IPS DF 19.7 (cell line): ENCODE results near the gene FZD8.
"Not testable (repeated sequence)": the region's sequence is repeated elsewhere in the genome, so short reads cannot be mapped to it uniquely, and the experiment has no call there.

Source experiments
- DNase-seq: peaks from one replicate; pipeline ENCODE4 v3.0.0-alpha.2; 2013; ENCODE audit warnings: low read depth, low spot score

FZD8 gene, protein sequence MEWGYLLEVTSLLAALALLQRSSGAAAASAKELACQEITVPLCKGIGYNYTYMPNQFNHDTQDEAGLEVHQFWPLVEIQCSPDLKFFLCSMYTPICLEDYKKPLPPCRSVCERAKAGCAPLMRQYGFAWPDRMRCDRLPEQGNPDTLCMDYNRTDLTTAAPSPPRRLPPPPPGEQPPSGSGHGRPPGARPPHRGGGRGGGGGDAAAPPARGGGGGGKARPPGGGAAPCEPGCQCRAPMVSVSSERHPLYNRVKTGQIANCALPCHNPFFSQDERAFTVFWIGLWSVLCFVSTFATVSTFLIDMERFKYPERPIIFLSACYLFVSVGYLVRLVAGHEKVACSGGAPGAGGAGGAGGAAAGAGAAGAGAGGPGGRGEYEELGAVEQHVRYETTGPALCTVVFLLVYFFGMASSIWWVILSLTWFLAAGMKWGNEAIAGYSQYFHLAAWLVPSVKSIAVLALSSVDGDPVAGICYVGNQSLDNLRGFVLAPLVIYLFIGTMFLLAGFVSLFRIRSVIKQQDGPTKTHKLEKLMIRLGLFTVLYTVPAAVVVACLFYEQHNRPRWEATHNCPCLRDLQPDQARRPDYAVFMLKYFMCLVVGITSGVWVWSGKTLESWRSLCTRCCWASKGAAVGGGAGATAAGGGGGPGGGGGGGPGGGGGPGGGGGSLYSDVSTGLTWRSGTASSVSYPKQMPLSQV

DNA sequence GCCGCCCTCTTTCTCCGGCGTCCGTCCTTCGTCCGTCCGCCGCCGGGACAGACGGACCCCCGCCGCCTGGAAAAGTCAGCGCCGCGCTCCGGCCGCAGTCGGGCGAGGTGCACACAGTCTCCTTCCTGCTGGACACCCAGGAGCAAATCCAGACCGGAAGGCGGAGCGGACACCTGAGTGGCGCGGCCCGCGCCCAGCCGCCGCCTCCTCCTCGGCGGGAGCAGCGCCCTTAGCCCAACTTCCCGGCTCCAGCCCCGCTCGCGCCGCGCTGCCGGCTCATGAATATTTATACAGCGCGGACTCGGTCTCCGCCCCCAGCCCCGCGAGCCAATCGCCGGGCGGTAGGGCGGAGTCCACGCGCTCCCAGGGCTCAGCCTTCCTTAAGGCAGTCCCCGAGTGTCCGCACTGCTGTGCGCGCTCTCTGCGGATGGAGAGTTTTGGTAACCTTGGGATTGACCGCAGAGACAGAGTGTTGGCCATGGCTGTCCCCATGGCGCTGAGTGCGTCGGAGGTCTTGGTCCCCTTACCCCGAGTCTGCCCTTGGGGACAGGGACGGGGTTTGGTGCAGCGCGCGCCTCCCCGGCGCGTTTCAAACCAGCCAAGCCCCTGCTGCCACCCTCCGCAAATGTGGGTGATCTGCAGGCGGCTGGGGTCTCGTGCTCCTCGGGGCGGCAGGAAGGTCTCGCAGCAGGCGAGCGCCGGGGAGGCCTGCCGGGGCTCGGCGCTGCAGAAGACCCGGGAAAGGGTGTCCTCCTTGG is at the start of gene FZD8:
Gene FZD8, minus strand, starts transcription at position 262 of the 758 bp plus-strand sequence. CDS start 867 bp downstream, outside the sequence.
- DNase-seq = no peak

DNA sequence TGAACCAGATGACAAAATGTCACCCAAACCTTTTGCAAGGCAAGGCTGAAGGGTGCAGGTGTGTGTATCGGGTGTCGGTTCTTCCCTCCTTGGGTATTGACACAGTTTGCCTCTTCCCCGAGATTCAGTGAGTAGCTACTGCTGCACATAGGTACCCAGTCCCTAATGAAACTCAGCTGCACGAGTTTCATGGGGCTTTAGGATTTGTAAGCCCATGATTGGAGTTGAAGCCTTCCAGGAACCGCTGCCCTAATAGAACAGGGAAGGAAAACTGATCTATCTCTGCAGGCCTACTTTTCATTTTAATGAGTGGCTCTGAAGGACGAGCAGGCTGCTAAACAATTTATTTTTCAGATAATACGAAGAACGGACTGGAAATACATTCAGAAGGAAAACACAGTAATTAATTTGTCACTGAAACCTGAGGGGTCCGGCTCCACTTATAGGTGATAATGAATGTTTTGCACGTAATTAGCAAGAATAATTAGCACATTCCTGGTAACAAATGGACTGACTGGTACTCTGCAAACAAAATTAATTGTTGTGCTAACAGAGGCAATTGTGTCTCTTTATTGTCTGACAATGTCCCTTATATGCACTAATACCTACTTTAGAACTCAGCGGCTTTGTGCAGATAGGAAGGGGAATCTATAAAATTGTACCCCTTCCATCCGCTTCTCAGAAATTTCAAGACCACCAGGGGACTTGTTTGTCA is 49.6 kb upstream of the FZD8 start:
- DNase-seq = no peak

DNA sequence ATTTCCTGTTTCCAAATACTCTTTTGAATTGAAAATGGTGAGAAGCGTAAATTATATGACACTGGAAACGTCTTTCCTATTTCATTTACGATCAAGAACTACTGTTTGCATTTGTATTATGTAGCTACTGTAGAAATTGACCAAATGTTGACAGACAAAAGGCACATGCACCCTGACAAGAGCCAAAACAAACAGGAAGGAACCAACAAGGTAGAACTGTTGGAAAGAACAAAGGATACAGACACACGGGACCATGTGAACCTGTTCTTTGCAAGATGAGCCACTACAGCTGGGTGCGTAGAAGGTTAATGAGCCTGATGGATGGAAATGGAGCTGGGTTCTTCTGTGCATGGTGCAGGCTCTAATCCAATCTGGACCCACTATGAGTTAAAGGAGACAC is 48.4 kb upstream of the FZD8 start:
- DNase-seq = no peak

DNA sequence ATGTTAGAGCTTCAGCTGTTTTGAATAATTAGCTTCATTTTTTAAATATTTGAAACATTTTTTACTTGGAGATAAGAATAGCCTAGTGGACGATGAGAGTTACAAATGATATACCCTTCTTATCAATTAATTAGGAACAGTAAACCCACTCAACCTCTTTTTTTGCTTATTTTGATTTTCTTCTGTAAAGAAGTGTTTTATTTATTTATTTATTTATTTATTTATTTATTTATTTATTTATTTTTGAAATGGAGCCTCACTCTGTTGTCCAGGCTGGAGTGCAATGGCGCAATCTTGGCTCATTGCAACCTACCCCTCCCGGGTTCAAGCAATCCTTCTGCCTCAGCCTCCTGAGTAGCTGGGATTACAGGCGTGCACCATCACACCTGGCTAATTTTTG is 43.8 kb upstream of the FZD8 start:
- not testable (repeated sequence) for DNase-seq

DNA sequence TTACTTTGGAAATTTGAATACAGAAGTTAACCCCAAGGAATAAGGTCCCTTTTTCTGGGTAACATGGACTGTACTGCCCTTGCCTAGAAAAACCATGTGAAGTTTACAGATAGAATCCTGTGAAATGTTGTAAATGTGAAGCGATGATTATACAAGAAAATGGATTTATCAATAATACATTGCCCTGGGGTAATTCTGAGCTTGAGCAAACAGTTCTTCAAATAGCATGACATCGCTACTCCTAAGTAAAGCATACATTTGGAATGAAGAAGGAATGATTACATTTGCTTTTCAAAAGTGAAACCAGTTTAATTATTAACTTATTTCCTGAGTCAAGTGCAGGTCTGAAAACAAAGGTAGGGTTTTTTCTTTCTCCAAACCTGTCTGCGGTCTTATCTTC is 43.3 kb upstream of the FZD8 start:
- DNase-seq = no peak

DNA sequence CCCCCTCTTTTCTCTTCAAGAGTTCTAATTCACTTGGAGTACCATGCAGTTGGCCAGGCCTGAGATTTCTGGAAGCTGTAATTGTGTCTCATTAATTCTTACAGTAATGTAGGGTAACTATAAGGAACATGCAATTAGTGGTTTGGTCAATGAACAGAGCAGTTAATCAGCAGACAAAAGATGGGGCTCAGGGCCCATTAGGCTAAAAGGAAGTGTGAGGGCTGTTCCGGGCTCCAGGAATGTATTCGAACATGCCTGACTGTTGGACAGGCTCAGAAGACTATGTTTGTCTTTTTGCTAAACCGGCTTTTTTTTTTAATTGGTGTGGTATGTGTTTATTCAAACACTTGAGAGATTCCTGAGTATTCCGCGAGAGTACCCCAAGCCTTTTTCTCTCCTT is 42.5 kb upstream of the FZD8 start:
- DNase-seq = no peak

DNA sequence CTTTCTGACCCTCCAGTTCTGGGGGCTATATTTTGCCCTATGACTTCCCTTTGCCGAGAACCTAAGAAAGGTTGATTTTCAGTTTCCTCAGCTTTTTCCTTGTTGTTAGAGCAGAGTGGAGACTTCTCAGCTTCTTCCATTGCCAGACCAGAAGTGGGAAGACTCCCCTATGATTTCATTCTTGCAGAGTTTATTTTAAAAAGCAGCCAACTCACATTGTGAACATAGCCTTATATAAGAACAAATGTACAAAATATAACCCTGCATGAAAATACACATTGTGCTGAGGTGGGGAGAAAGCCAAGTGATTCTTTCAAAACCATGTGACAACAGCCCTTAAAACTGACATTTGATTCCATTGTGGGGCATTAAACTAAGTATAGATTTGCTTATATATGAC is 33.8 kb upstream of the FZD8 start:
- no peak for DNase-seq

DNA sequence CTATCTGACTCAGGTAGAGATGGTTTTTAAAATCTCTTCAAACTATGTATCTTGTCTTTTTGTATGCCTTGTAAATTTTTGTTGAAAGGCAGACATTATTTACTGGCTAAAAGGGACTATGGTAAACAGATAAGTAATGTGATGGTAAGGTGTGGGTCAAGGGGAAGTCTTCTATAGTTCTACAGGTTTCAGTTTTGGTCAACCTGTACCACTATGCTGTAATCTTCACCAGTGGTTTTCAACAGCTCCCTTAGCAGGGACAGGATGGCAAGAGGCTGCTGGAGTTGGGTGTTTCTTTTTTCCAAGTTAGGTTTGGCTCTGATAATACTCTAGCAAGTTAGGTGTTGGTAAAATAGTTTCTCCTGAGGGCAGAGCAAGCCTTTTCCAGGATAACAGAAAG is 32.7 kb upstream of the FZD8 start:
- DNase-seq = no peak

DNA sequence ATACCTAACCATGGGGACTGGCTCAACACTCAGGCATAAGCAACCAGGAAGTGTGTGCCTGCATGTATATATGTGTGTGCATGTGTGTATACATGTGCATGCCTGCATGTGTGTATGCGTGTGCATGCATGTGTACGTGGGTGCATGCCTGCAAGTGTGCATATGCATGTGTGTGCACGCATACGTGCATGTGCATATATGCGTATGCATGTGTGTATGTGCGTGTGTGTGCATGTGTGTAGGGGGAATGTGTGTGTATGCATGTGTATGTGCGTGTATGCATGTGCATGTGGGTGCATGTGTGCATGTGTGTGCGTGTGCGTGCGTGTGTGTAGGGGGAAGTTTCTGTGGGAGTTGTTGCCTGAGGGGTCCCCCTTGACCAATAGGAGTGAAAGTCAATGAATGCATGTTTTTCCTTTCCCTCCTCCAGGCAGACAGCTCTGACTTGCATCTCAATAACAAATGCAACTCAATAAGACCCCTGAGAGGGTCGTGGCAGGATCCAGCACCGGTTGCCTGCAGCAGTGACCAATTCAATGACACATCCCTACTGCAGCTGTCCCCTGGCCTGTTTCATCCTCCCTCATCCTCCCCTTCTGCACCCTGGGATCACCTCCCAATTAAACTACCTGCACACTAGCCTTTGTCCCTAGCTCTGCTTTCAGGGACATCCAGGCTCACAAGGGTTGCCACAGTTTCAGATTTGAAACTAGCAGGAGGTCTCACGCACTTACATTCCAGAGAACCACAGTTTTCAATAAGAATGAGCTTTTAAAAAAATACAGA is 27.0 kb upstream of the FZD8 start:
- no peak for DNase-seq

DNA sequence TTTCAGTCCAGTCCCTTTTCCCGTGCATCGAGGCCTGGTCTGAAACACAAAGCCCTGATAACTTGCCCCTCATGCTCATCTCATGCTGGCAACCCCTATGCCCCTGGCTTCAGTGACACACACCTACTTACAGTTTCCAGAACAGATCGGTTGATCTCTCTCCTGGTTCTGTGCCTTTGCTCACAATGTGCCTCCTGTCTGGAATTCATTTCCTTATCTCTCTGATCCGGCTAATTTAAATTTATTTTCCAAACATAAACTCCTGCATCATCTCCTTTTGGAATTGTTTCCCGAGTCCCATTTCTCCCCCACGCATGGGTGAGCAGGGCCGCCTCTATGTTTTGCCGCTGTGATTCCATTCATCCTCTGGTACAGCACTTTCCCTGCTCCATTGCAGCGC is 25.9 kb upstream of the FZD8 start:
- DNase-seq = no peak

DNA sequence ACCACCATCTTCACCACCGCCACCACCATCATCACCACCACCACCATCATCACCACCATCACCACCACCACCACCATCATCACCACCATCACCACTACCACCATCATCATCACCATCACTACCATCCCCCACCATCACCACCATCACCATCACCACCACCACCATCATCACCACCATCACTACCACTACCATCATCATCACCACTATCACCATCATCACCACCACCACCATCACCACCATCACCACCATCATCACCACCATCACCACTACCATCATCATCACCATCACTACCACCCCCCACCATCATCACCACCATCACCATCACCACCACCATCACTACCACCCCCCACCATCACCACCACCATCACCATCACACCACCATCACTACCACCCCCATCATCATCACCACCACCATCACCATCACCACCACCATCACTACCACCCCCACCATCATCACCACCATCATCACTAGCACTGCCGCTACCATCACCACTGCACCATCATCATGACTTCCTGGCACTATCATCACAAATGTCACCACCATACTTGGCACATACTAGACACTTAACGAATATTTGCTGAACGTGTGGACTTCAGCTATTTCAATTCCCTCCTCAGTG is 25.3 kb upstream of the FZD8 start:
- DNase-seq = no peak

DNA sequence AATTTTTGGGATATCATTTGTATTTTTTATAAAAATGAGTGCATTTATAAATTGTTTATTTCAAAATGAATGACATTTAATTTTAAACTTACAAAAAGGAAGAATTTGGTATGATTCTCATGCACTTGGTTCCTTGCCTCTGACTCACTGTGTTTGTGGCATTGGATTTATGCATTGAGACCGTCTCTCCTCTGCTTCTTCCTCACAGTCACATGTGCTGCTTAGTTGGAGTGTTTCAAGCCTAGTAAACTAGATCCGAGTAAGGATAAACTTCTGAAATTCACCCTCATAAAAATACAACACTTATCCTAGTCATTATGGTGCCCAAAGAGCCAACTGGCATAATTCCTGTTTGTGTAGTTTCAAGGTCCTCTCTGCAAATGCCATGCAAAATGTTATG is 19.1 kb upstream of the FZD8 start:
- DNase-seq = no peak

DNA sequence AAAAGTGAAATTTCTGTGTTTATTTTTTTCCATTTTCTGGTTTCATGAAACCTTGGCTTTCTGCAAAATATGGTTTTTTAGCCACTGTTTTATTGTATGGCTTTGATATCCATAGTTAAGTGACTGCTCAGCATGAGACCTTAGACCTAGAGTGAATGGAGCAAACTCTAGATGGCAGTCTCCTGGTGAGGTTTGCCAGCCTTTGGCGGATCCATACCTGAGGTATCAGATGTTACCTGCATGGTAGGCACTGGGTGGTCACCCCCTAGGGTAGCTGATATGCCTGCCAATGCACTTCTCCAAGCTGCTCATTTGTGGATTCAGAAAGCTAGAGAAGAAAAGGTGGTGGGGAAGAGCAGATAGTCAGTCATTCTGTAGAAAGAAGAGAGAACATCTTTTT is 17.4 kb upstream of the FZD8 start:
- DNase-seq = no peak

DNA sequence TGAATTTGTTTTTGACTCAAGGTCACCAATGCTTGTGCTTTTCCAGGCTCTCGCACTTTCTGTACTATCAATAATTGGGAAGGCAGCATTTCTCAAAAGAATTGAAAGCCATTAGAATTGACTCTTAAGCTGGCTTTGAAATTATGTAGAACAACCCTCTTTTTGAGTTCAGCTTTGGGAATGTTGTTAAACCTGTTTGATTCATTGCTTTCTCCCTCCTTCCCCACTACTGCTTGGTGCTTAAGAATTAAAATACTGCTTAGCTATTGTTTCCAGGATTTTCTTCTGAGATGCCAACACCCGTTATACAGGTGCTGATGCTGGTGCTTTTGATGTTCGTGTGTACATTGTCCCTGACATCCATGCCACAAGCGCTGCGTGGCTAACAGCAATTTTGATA is 15.5 kb upstream of the FZD8 start:
- no peak for DNase-seq

DNA sequence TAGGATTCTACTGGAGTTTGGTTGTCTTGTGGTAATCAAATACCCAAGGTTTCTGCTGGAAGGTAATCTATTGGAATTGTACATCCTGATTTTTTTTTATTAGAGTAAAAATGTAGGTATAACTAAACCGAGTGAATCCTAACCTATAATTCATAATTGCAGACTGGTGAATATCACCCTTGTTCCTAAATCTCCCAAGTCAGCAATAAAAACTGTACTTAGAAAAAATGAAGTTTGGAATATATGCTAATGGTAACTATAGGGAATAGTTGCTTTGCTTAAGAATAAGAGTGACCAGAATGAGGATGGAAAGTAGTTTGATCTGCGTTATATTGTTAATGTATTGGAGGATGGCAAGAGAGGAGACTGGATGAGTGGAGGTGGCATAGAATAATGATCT is 10.7 kb upstream of the FZD8 start:
- no peak for DNase-seq

DNA sequence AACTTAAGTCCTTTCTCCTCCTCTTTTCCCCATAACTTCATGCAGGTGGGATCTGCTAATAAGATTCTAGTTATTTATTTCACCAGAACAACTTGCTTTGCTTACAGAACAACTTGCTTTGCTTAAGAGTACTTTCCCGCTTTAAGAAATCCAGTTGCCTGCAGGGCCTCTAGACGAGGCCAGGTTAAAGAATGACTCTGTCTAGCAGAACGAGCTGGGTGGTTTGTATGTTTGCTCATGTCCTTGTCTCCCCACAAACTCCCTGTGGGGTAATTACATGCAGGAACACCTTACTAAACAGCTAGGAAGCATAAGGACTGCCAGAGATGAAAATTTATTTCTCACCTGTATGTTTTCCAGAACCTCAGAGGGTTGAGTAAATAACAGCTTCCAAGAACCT is 8.8 kb upstream of the FZD8 start:
- DNase-seq = no peak

DNA sequence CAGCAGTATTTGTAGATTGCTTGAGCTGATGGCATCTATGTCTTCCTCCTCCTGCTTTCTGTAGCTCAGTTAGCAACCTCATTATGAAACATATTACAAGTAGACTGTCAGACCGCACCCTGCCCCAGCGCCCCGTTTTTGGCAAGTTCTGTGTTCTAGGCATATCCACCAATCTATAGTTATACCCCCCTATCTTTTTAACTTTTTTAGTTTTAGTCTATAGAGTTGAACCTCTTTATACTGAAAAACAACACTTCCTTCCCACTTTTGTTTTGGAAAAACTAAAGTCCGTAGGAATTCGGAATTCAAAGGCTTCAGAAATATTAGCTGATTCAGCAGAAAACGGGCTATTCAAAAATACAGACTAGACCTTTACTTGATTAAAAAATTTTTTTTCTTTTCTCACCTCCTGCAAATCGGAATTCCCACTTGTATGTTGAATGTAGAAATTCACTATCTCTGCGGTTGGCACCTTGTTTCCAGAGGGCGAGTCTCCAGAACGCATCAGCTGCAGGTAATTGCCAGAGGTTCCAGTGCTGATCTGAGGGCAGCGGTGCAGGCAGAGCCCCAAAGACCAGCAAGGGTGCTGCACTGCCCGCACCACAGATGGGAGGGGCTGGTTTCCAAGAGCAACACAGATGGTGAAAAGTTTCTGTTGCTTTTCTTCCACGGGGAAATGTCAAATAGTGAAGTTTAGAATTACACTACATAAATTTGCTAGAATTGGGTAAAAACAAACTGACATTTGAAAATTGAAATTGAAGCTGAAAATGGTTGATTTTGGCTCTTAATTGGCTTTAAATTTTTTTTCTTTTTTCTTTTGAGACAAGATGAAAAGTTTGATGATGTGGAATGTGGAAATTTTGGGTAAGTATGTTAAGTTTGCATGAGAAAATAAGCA is 2.2 kb upstream of the FZD8 start:
- DNase-seq = no peak

DNA sequence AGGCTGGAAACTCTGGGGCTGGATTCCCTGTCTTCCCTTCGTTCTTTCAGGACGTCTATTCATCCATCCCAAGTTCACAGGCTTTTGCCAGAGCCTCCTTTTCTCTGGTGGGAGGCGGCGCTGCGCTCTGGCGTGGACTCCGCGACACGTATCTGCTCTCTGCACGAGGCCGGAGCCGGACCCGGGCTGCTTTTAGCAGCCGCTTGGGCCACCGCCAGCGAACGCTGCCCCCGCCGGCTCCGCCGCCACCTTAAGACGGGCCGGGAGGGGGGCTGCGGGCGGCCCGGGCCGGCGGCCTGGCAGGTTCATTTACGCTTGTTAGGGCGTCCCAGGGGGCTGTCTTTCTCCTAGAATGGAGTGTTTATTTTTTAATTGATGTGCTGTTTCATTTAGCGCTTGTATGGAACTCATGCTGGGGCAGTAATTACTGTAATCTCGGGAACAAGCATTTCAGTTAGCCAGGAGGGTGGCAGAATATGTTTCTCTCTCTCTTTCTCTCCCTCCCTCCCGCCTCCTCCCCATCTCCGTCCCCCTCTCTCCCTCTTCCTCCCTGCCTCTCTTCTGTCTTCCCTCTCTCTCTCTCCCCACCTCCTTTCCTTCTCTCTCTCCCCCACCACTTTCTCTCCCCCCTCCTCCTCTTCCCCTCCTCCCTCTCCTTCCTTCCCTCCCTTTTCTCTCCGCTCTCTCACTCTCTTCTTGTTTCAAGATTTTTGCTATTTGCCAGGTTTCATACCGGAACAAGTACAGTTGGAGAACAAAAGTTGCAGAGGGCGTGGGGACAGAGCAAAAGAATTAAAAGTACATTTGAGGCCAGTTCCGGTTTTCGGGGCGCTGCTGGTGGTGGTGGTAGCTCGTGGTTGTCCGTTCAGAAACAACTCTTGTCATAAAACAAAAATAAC is 1.3 kb upstream of the FZD8 start:
- DNase-seq = no peak

DNA sequence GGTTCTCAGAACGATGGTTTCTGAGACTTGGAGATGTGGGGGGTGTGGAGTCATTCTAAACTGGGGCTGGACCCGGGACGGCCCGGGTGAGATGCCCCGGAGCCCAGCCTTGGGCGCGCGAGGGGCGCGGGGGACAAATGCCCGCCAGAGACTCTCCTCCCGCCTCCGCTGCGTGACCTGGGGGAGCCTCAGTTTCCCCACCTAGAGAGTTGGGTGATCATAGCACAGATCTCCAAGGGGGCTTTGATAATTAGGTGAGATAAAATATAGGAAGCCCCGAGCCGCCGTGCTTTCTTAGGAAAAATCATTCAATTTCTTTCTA is 658 bp upstream of the FZD8 start:
- no peak for DNase-seq
